ENCODE results near the gene RASGRF1.
A peak's percentile ranks its signal among the peaks of the same experiment; 100 is the strongest.

The RASGRF1 gene

GRCh38 chr15:78987556-78988360 lies 102.8 kb downstream of the RASGRF1 start:
- peak overlapping the region; percentile 85 for H3K27ac ChIP-seq (ENCODE audit: low read depth, low read length)
- peaks cover 18% of the 10 kb centered on the region for H3K4me1 ChIP-seq (ENCODE audit: control insufficient read depth, insufficient read depth, low read length, unreplicated experiment)
- no peaks in the 10 kb centered on the region for H3K36me3 ChIP-seq (ENCODE audit: insufficient read depth, low read length)
- peak overlapping the region; percentile 59 for H2AFZ ChIP-seq (ENCODE audit: low read length, unreplicated experiment)
- H3K79me2 ChIP-seq (ENCODE audit: control insufficient read depth, insufficient read depth, low read length, unreplicated experiment) = no peaks in the 10 kb centered on the region
- no peaks in the 10 kb centered on the region for H3K27me3 ChIP-seq (ENCODE audit: insufficient read depth, low read length)
- H3K4me3 ChIP-seq (ENCODE audit: low read depth, low read length) = no peak overlapping the region

DNA sequence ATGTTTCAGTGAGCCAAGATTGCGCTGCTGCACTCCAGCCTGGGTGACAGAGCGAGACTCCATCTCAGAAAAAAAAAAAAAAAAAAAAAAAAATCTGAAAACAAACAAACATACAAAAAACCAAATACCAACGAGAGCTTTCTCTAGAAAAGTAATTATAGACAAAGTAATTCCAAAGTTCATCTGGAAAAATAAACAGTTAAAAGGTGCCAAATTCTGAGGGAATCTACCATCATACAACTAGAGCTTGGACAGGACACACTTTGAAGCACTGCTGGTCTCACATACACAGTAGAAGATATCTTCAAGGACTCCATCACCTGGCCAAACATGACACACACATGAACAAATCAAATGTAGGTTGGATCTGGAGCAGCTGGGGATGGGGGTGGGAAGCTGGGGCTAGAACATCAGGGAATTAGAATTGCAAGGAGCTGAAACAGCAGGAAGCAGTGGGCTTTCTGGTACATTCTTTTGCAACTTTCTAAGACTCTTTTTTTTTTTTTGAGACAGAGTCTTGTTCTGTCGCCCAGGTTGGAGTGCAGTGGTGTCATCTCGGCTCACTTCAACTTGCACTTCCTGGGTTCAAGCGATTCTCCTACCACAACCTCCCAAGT lies 104.6 kb downstream of the RASGRF1 start:
- Histone ChIP-seq H3K27ac (ENCODE audit: low read depth, low read length) (no peak overlapping the region), H2AFZ (ENCODE audit: low read length, unreplicated experiment) (no peak overlapping the region), H3K79me2 (ENCODE audit: control insufficient read depth, insufficient read depth, low read length, unreplicated experiment) (no peaks in the 10 kb centered on the region), H3K4me1 (ENCODE audit: control insufficient read depth, insufficient read depth, low read length, unreplicated experiment) (peaks cover 18% of the 10 kb centered on the region), H3K36me3 (ENCODE audit: insufficient read depth, low read length) (no peaks in the 10 kb centered on the region), H3K4me3 (ENCODE audit: low read depth, low read length) (no peak overlapping the region), H3K27me3 (ENCODE audit: insufficient read depth, low read length) (no peaks in the 10 kb centered on the region)

DNA sequence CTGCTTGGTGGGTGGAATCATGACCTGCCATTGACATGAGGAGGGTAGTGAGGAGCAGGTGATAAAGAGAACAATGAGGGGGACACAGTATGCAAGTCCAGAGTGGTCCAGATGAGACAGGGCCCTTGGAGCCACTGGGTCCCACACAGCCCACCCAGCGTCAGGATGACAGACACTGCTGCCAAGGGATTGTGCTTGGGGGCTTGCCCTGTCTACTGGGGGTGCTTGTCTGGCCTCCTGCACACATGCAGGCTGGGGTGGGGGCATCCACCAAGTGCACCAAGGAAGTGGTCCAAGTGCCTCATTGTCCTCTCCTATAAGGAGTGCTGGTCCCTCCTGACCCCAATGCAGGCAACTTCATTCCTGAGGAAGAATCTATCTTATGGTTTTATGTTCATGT lies 106.5 kb downstream of the RASGRF1 start:
- Histone ChIP-seq H3K4me3 (ENCODE audit: low read depth, low read length) (no peak overlapping the region), H3K27me3 (ENCODE audit: insufficient read depth, low read length) (no peaks in the 10 kb centered on the region), H3K36me3 (ENCODE audit: insufficient read depth, low read length) (no peaks in the 10 kb centered on the region), H3K4me1 (ENCODE audit: control insufficient read depth, insufficient read depth, low read length, unreplicated experiment) (peaks cover 18% of the 10 kb centered on the region), H2AFZ (ENCODE audit: low read length, unreplicated experiment) (no peak overlapping the region), H3K27ac (ENCODE audit: low read depth, low read length) (no peak overlapping the region), H3K79me2 (ENCODE audit: control insufficient read depth, insufficient read depth, low read length, unreplicated experiment) (no peaks in the 10 kb centered on the region)

DNA sequence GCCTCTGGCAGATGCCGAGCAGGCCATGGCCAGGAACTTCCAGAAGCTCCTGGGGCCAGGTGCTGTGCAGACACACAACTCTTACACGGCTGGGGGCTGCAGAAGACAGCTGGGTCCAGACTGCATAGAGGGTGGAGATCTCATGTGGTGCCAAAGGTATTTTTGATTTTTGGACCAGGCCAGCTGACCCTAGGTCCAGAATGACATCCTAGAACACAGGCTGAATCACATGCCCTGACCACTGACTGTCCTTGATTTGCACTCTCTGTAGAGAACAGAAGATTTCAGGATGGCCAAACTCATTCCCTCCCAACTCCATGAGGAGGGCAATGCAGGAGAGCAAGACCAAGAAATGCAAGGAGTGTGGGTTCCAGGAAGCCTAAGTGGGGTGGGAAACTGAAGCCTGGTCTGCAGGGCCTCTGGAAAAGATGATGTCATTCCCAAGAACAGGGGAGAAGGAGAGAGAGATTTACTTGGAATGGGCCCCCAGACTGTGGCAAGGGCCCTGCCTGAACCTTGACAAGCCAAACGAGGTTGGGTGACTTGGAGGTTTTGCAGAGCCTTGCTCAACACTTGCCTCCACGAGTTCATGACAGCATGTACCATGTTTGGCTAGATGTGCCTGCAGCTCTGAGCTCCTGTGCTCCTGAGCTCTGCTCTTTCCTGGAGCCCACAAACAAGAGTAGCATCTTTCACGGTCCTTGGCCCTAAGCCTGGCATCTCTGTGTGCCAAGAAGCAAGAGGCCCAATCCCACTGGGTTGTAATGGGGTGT lies 107.2 kb downstream of the RASGRF1 start:
- H3K4me3 ChIP-seq (ENCODE audit: low read depth, low read length) = no peak overlapping the region
- H2AFZ ChIP-seq (ENCODE audit: low read length, unreplicated experiment) = no peak overlapping the region
- no peaks in the 10 kb centered on the region for H3K79me2 ChIP-seq (ENCODE audit: control insufficient read depth, insufficient read depth, low read length, unreplicated experiment)
- H3K27ac ChIP-seq (ENCODE audit: low read depth, low read length) = no peak overlapping the region
- peaks cover 12% of the 10 kb centered on the region for H3K4me1 ChIP-seq (ENCODE audit: control insufficient read depth, insufficient read depth, low read length, unreplicated experiment)
- no peaks in the 10 kb centered on the region for H3K36me3 ChIP-seq (ENCODE audit: insufficient read depth, low read length)
- H3K27me3 ChIP-seq (ENCODE audit: insufficient read depth, low read length) = no peaks in the 10 kb centered on the region

- Histone ChIP-seq H3K27me3 (ENCODE audit: insufficient read depth, low read length) (no peaks in the 10 kb centered on the region), H2AFZ (ENCODE audit: low read length, unreplicated experiment) (no peak overlapping the region), H3K27ac (ENCODE audit: low read depth, low read length) (no peak overlapping the region), H3K36me3 (ENCODE audit: insufficient read depth, low read length) (no peaks in the 10 kb centered on the region), H3K79me2 (ENCODE audit: control insufficient read depth, insufficient read depth, low read length, unreplicated experiment) (no peaks in the 10 kb centered on the region), H3K4me1 (ENCODE audit: control insufficient read depth, insufficient read depth, low read length, unreplicated experiment) (peaks cover 6% of the 10 kb centered on the region), H3K4me3 (ENCODE audit: low read depth, low read length) (no peak overlapping the region)
These were observed 107.8 kb downstream of the RASGRF1 start for GRCh38 chr15:78982736-78983135.

DNA sequence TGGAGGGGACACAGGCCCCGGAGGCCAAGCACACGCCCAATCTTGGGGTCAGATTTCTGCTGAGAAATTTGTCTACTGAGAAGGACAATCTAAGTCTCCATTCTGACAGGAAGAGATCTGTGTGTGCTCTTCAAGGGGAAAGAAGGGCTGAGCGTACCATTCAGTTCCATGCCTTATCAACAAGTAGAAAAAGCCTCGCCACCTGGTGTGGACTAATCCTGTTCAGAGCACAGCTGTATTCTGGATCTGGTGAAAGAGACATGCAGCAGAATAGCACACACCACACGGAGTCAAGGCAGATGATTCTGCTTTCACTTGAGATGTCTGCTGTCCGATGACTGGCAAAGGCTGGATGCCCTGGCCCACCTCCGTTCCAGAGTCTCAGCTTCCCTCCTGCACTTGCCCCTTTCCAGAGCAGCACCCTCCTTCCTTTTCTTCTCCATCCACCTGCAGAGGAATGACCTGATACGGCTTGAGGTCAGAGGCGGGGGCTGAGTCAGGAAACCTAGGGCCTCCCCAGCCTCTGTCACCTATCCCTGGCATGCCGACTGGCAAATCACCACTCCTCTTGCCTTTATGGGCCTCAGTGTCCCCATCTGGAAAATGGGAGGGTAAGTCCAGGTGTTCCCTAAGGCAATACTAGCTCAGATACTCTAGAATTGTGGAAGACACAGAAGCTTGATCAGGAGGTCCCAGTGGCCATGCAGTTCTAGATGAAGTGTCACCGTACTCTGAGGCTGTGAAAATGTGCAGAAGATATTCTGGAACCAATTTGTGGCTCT lies 108.9 kb downstream of the RASGRF1 start:
- Histone ChIP-seq H3K4me1 (ENCODE audit: control insufficient read depth, insufficient read depth, low read length, unreplicated experiment) (peaks cover 4% of the 10 kb centered on the region), H3K27me3 (ENCODE audit: insufficient read depth, low read length) (no peaks in the 10 kb centered on the region), H2AFZ (ENCODE audit: low read length, unreplicated experiment) (no peak overlapping the region), H3K79me2 (ENCODE audit: control insufficient read depth, insufficient read depth, low read length, unreplicated experiment) (no peaks in the 10 kb centered on the region), H3K27ac (ENCODE audit: low read depth, low read length) (no peak overlapping the region), H3K4me3 (ENCODE audit: low read depth, low read length) (no peak overlapping the region), H3K36me3 (ENCODE audit: insufficient read depth, low read length) (no peaks in the 10 kb centered on the region)

- Histone ChIP-seq H3K79me2 (ENCODE audit: control insufficient read depth, insufficient read depth, low read length, unreplicated experiment) (no peaks in the 10 kb centered on the region), H3K4me1 (ENCODE audit: control insufficient read depth, insufficient read depth, low read length, unreplicated experiment) (peaks cover 4% of the 10 kb centered on the region), H3K27ac (ENCODE audit: low read depth, low read length) (no peak overlapping the region), H2AFZ (ENCODE audit: low read length, unreplicated experiment) (peak overlapping the region; percentile 64), H3K27me3 (ENCODE audit: insufficient read depth, low read length) (no peaks in the 10 kb centered on the region), H3K36me3 (ENCODE audit: insufficient read depth, low read length) (no peaks in the 10 kb centered on the region), H3K4me3 (ENCODE audit: low read depth, low read length) (no peak overlapping the region)
These were observed 110.9 kb downstream of the RASGRF1 start for GRCh38 chr15:78979456-78980320.

- no peak overlapping the region for H3K27ac ChIP-seq (ENCODE audit: low read depth, low read length)
These were observed 111.9 kb downstream of the RASGRF1 start for GRCh38 chr15:78978601-78979179.

GRCh38 chr15:78977591-78978347 lies 112.8 kb downstream of the RASGRF1 start:
- H3K4me1 ChIP-seq (ENCODE audit: control insufficient read depth, insufficient read depth, low read length, unreplicated experiment) = peaks cover 4% of the 10 kb centered on the region
- H3K79me2 ChIP-seq (ENCODE audit: control insufficient read depth, insufficient read depth, low read length, unreplicated experiment) = no peaks in the 10 kb centered on the region
- H2AFZ ChIP-seq (ENCODE audit: low read length, unreplicated experiment) = no peak overlapping the region
- H3K36me3 ChIP-seq (ENCODE audit: insufficient read depth, low read length) = no peaks in the 10 kb centered on the region
- no peaks in the 10 kb centered on the region for H3K27me3 ChIP-seq (ENCODE audit: insufficient read depth, low read length)
- H3K27ac ChIP-seq (ENCODE audit: low read depth, low read length) = no peak overlapping the region
- H3K4me3 ChIP-seq (ENCODE audit: low read depth, low read length) = no peak overlapping the region

More at GRCh38 chr15:78978601-78979179, 111.9 kb downstream of the RASGRF1 start:
- Histone ChIP-seq H3K36me3 (ENCODE audit: insufficient read depth, low read length) (no peaks in the 10 kb centered on the region), H3K4me1 (ENCODE audit: control insufficient read depth, insufficient read depth, low read length, unreplicated experiment) (peaks cover 4% of the 10 kb centered on the region), H3K4me3 (ENCODE audit: low read depth, low read length) (no peak overlapping the region), H3K27me3 (ENCODE audit: insufficient read depth, low read length) (no peaks in the 10 kb centered on the region), H3K79me2 (ENCODE audit: control insufficient read depth, insufficient read depth, low read length, unreplicated experiment) (no peaks in the 10 kb centered on the region), H2AFZ (ENCODE audit: low read length, unreplicated experiment) (no peak overlapping the region)

Measured in ACC112 (cell line).